Measurements from ENCODE around the gene KLHDC3.
"Not testable (repeated sequence)": the region's sequence is repeated elsewhere in the genome, so short reads cannot be mapped to it uniquely, and the experiment has no call there.

The KLHDC3 gene

GRCh38 chr6:43033496-43034189 lies 19.6 kb downstream of the KLHDC3 start:
- H3K9ac ChIP-seq (ENCODE audit: low read depth, low read length), result no peak overlapping the region
- H3K4me1 ChIP-seq (ENCODE audit: insufficient read depth, low read length), result no peaks in the 10 kb centered on the region
- no peaks in the 10 kb centered on the region for H3K27me3 ChIP-seq (ENCODE audit: insufficient read depth, low read length)
- no peak overlapping the region for H3K27ac ChIP-seq (ENCODE audit: low read depth, low read length)
- 98% methylated on average over 2 of the region's 2 CpGs for WGBS
- H3K36me3 ChIP-seq (ENCODE audit: insufficient read depth, low read length), result peaks cover 71% of the 10 kb centered on the region
- no peaks in the 10 kb centered on the region for H3K9me3 ChIP-seq (ENCODE audit: insufficient read depth, low read depth, low read length)
- H3K4me3 ChIP-seq (ENCODE audit: low read length), result no peak overlapping the region

- Histone ChIP-seq H3K4me1 (ENCODE audit: insufficient read depth, low read length) (no peaks in the 10 kb centered on the region), H3K9me3 (ENCODE audit: insufficient read depth, low read depth, low read length) (no peaks in the 10 kb centered on the region), H3K27me3 (ENCODE audit: insufficient read depth, low read length) (no peaks in the 10 kb centered on the region), H3K9ac (ENCODE audit: low read depth, low read length) (no peak overlapping the region), H3K27ac (ENCODE audit: low read depth, low read length) (no peak overlapping the region), H3K4me3 (ENCODE audit: low read length) (no peak overlapping the region), H3K36me3 (ENCODE audit: insufficient read depth, low read length) (peaks cover 71% of the 10 kb centered on the region)
- WGBS, result 97% methylated on average over 2 of the region's 2 CpGs
Observed at GRCh38 chr6:43034190-43034525, 20.1 kb downstream of the KLHDC3 start.

GRCh38 chr6:43035495-43036194 lies 21.6 kb downstream of the KLHDC3 start:
- no peak overlapping the region for H3K9ac ChIP-seq (ENCODE audit: low read depth, low read length)
- no peaks in the 10 kb centered on the region for H3K4me1 ChIP-seq (ENCODE audit: insufficient read depth, low read length)
- H3K27me3 ChIP-seq (ENCODE audit: insufficient read depth, low read length), result no peaks in the 10 kb centered on the region
- H3K4me3 ChIP-seq (ENCODE audit: low read length), result no peak overlapping the region
- no peaks in the 10 kb centered on the region for H3K9me3 ChIP-seq (ENCODE audit: insufficient read depth, low read depth, low read length)
- H3K27ac ChIP-seq (ENCODE audit: low read depth, low read length), result no peak overlapping the region
- H3K36me3 ChIP-seq (ENCODE audit: insufficient read depth, low read length), result peaks cover 71% of the 10 kb centered on the region
- WGBS, result 81% methylated on average over 4 of the region's 4 CpGs

DNA sequence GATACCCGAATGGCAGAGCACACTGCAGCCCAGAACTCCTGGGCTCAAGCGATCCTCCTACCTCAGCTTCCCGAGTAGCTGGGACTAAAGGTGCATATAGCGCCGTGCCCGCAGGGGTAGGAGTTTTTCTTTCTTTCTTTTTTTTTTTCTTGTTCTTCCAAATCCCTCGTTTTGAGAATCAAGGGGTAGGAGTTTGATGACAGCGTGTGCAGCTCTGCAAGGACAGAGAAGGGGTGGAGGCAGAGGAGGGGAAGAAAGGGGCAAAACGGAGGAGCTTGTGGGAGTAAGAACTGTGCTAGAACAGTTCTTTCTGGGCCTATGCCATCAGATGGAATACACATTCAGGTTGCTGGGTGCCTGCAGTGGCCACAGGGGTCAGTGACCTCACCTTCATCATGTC lies 22.7 kb downstream of the KLHDC3 start:
- H3K27ac ChIP-seq (ENCODE audit: low read depth, low read length), result no peak overlapping the region
- H3K9me3 ChIP-seq (ENCODE audit: insufficient read depth, low read depth, low read length), result no peaks in the 10 kb centered on the region
- WGBS, result 90% methylated on average over 6 of the region's 9 CpGs
- H3K4me1 ChIP-seq (ENCODE audit: insufficient read depth, low read length), result no peaks in the 10 kb centered on the region
- no peak overlapping the region for H3K4me3 ChIP-seq (ENCODE audit: low read length)
- H3K36me3 ChIP-seq (ENCODE audit: insufficient read depth, low read length), result peaks cover 72% of the 10 kb centered on the region
- no peaks in the 10 kb centered on the region for H3K27me3 ChIP-seq (ENCODE audit: insufficient read depth, low read length)
- H3K9ac ChIP-seq (ENCODE audit: low read depth, low read length), result no peak overlapping the region

DNA sequence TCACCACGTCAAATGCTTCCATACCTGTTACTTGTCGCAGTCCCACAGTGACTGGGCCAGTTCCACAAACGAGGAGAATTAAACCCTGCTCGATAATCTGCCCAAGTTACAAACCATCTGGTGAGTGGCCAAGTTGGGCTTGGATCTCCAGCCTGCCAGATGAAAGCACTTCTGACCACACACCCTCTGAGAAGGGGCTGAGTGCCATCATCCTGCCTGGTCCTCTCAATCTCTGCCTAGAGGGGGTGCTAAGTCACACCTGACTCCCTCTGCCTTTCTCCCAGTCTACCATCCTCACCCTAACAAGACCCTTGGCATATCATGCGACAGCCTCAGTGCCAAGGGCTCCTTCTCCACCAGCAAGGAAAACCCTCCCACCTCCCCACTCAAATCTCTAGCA lies 23.1 kb downstream of the KLHDC3 start:
- Histone ChIP-seq H3K4me3 (ENCODE audit: low read length) (no peak overlapping the region), H3K27ac (ENCODE audit: low read depth, low read length) (no peak overlapping the region), H3K9ac (ENCODE audit: low read depth, low read length) (no peak overlapping the region), H3K27me3 (ENCODE audit: insufficient read depth, low read length) (no peaks in the 10 kb centered on the region), H3K36me3 (ENCODE audit: insufficient read depth, low read length) (peaks cover 70% of the 10 kb centered on the region), H3K9me3 (ENCODE audit: insufficient read depth, low read depth, low read length) (no peaks in the 10 kb centered on the region), H3K4me1 (ENCODE audit: insufficient read depth, low read length) (no peaks in the 10 kb centered on the region)
- 85% methylated on average over 5 of the region's 5 CpGs for WGBS

- H3K9ac ChIP-seq (ENCODE audit: low read depth, low read length), result no peak overlapping the region
- no peaks in the 10 kb centered on the region for H3K9me3 ChIP-seq (ENCODE audit: insufficient read depth, low read depth, low read length)
- H3K4me3 ChIP-seq (ENCODE audit: low read length), result no peak overlapping the region
- 90% methylated on average over 8 of the region's 9 CpGs for WGBS
- H3K27me3 ChIP-seq (ENCODE audit: insufficient read depth, low read length), result no peaks in the 10 kb centered on the region
- peaks cover 68% of the 10 kb centered on the region for H3K36me3 ChIP-seq (ENCODE audit: insufficient read depth, low read length)
- no peaks in the 10 kb centered on the region for H3K4me1 ChIP-seq (ENCODE audit: insufficient read depth, low read length)
- no peak overlapping the region for H3K27ac ChIP-seq (ENCODE audit: low read depth, low read length)
Observed at GRCh38 chr6:43037706-43038105, 23.7 kb downstream of the KLHDC3 start.

DNA sequence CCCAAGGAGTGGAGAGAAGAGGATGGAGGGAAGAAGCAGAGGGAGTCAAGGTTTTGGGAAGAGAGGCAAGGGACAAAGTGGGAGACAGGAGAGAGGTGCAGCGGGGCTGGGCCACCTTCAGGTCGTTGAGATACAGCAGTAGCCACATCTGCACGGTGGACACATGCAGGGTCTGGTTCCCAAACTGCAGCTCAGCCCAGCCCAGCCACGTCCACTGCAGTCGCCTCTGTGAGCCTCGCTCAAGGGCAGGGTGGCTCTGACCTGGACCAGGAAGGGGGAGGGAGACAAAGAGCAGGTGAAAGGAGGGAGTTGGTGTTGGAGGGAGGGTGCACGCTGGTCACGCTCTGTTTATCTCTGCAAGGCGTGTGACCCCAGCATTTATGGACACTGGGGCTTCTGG lies 24.7 kb downstream of the KLHDC3 start:
- 90% methylated on average over 9 of the region's 9 CpGs for WGBS
- Histone ChIP-seq H3K9me3 (ENCODE audit: insufficient read depth, low read depth, low read length) (no peaks in the 10 kb centered on the region), H3K4me1 (ENCODE audit: insufficient read depth, low read length) (no peaks in the 10 kb centered on the region)

DNA sequence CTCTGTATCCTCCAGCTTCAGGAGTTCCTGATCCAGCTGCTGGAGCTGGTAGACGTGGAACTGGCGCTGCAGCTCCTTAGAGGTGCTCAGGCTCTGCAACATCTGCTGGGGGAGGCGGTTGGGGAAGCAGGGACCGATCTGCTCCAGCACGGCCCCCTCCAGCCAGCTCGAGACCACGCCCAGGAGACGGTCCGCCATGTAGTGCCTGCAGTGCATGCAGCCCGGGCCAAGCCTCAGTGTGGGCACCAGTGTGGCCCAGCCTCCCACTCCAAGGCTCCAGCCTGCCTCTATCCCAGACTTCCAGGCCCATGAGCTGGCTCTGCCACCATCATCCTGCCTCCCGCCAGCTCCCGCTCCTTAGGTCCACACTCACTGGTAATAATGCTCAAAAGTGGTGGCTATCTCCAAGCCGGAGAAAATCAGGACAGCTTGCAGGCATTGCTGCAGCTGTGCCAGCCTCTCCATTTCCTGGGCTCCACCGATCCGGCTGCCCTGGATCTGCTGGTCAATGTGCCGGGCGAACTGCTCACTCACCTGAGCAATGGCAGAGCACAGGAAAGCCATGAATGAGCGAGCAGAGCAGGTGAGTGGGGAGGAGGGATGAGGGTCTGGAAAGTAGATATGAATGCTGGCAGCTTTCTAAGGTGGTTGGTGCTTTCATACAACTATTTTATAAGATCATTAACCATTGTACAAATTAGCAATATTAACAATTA lies 26.7 kb downstream of the KLHDC3 start:
- peaks cover 72% of the 10 kb centered on the region for H3K36me3 ChIP-seq (ENCODE audit: insufficient read depth, low read length)
- no peak overlapping the region for H3K4me3 ChIP-seq (ENCODE audit: low read length)
- H3K27me3 ChIP-seq (ENCODE audit: insufficient read depth, low read length), result no peaks in the 10 kb centered on the region
- no peak overlapping the region for H3K9ac ChIP-seq (ENCODE audit: low read depth, low read length)
- H3K9me3 ChIP-seq (ENCODE audit: insufficient read depth, low read depth, low read length), result no peaks in the 10 kb centered on the region
- H3K4me1 ChIP-seq (ENCODE audit: insufficient read depth, low read length), result no peaks in the 10 kb centered on the region
- no peak overlapping the region for H3K27ac ChIP-seq (ENCODE audit: low read depth, low read length)
- WGBS, result 95% methylated on average over 18 of the region's 18 CpGs

More for the DNA sequence above, 24.7 kb downstream of the KLHDC3 start:
- H3K27ac ChIP-seq (ENCODE audit: low read depth, low read length), result no peak overlapping the region
- H3K27me3 ChIP-seq (ENCODE audit: insufficient read depth, low read length), result no peaks in the 10 kb centered on the region
- no peak overlapping the region for H3K4me3 ChIP-seq (ENCODE audit: low read length)
- peaks cover 70% of the 10 kb centered on the region for H3K36me3 ChIP-seq (ENCODE audit: insufficient read depth, low read length)
- H3K9ac ChIP-seq (ENCODE audit: low read depth, low read length), result no peak overlapping the region

DNA sequence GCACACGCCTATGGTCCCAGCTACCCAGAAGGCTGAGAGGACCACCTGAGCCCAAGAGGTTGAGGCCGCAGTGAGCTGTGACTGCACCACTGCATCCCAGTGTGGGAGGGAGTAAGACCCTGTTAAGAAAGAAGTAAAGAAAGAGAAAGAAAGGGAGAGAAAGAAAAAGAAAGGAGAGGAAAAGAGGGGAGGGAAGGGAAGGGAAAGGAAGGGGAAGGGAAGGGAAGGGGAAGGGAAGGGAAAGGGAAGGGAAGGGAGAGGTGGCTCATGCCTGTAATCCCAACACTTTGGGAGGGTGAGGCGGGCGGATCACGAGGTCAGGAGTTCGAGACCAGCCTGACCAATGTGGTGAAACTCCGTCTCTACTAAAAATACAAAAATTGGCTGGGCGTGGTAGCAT lies 27.4 kb downstream of the KLHDC3 start:
- not testable (repeated sequence) for H3K9ac ChIP-seq (ENCODE audit: low read depth, low read length); H3K4me3 ChIP-seq (ENCODE audit: low read length); H3K27me3 ChIP-seq (ENCODE audit: insufficient read depth, low read length); H3K4me1 ChIP-seq (ENCODE audit: insufficient read depth, low read length); H3K27ac ChIP-seq (ENCODE audit: low read depth, low read length); H3K9me3 ChIP-seq (ENCODE audit: insufficient read depth, low read depth, low read length)
- 93% methylated on average over 8 of the region's 8 CpGs for WGBS
- peaks cover 80% of the 10 kb centered on the region for H3K36me3 ChIP-seq (ENCODE audit: insufficient read depth, low read length)

GRCh38 chr6:43043310-43043709 lies 29.3 kb downstream of the KLHDC3 start:
- H3K9me3 ChIP-seq (ENCODE audit: insufficient read depth, low read depth, low read length), result no peaks in the 10 kb centered on the region
- H3K4me1 ChIP-seq (ENCODE audit: insufficient read depth, low read length), result no peaks in the 10 kb centered on the region
- H3K27me3 ChIP-seq (ENCODE audit: insufficient read depth, low read length), result no peaks in the 10 kb centered on the region
- H3K9ac ChIP-seq (ENCODE audit: low read depth, low read length), result no peak overlapping the region
- WGBS, result 94% methylated on average over 9 of the region's 9 CpGs
- H3K36me3 ChIP-seq (ENCODE audit: insufficient read depth, low read length), result peaks cover 80% of the 10 kb centered on the region
- no peak overlapping the region for H3K27ac ChIP-seq (ENCODE audit: low read depth, low read length)
- no peak overlapping the region for H3K4me3 ChIP-seq (ENCODE audit: low read length)

GRCh38 chr6:43045371-43045930 lies 31.4 kb downstream of the KLHDC3 start:
- H3K4me3 ChIP-seq (ENCODE audit: low read length), result no peak overlapping the region
- no peaks in the 10 kb centered on the region for H3K9me3 ChIP-seq (ENCODE audit: insufficient read depth, low read depth, low read length)
- peaks cover 80% of the 10 kb centered on the region for H3K36me3 ChIP-seq (ENCODE audit: insufficient read depth, low read length)
- H3K4me1 ChIP-seq (ENCODE audit: insufficient read depth, low read length), result no peaks in the 10 kb centered on the region
- H3K27me3 ChIP-seq (ENCODE audit: insufficient read depth, low read length), result no peaks in the 10 kb centered on the region
- WGBS, result 97% methylated on average over 11 of the region's 11 CpGs
- no peak overlapping the region for H3K27ac ChIP-seq (ENCODE audit: low read depth, low read length)
- no peak overlapping the region for H3K9ac ChIP-seq (ENCODE audit: low read depth, low read length)
